Measurements from ENCODE around the gene SBF2.

Gene SBF2
- 14.9 to 46.7 reads per million in 2 experiments for total RNA-seq

GRCh38 chr11:10293423-10294289, at the start of gene SBF2:
Gene SBF2 (minus strand): TSS chr11:10294219. CDS start chr11:10294069, 150 bp downstream.
- peak; percentile 69 for DNase-seq (ENCODE audit: low read depth)

GRCh38 chr11:10338287-10338686, 44.3 kb upstream of the SBF2 start:
- DNase-seq (ENCODE audit: low read depth): no peak

GRCh38 chr11:10333490-10333889, 39.5 kb upstream of the SBF2 start:
- DNase-seq (ENCODE audit: low read depth): no peak

GRCh38 chr11:10331548-10332289, 37.7 kb upstream of the SBF2 start:
- DNase-seq (ENCODE audit: low read depth): no peak

GRCh38 chr11:10329935-10330334, 35.9 kb upstream of the SBF2 start:
- DNase-seq (ENCODE audit: low read depth): no peak

GRCh38 chr11:10329356-10329755, 35.3 kb upstream of the SBF2 start:
- no peak for DNase-seq (ENCODE audit: low read depth)

GRCh38 chr11:10328314-10329098, 34.5 kb upstream of the SBF2 start:
- DNase-seq (ENCODE audit: low read depth): no peak

- no peak for DNase-seq (ENCODE audit: low read depth)
Observed at GRCh38 chr11:10327254-10327653, 33.2 kb upstream of the SBF2 start.

GRCh38 chr11:10326012-10326964, 32.3 kb upstream of the SBF2 start:
- DNase-seq (ENCODE audit: low read depth): no peak

GRCh38 chr11:10325277-10326011, 31.4 kb upstream of the SBF2 start:
- no peak for DNase-seq (ENCODE audit: low read depth)

- DNase-seq (ENCODE audit: low read depth): no peak
Observed at GRCh38 chr11:10324474-10324873, 30.5 kb upstream of the SBF2 start.

GRCh38 chr11:10323793-10324170, 29.8 kb upstream of the SBF2 start:
- no peak for DNase-seq (ENCODE audit: low read depth)

- DNase-seq (ENCODE audit: low read depth): no peak
Observed at GRCh38 chr11:10322830-10323792, 29.1 kb upstream of the SBF2 start.

GRCh38 chr11:10322401-10322800, 28.4 kb upstream of the SBF2 start:
- no peak for DNase-seq (ENCODE audit: low read depth)

GRCh38 chr11:10320736-10321465, 26.9 kb upstream of the SBF2 start:
- DNase-seq (ENCODE audit: low read depth): no peak

GRCh38 chr11:10319702-10320558, 25.9 kb upstream of the SBF2 start:
- no peak for DNase-seq (ENCODE audit: low read depth)

GRCh38 chr11:10318527-10318802, 24.4 kb upstream of the SBF2 start:
- no peak for DNase-seq (ENCODE audit: low read depth)
